Endothelial cell of umbilical vein (primary cell): ENCODE data around the gene C1QTNF8.

ENCODE experiments used
- EZH2 ChIP-seq: IDR thresholded peaks from 2 replicates; pipeline ENCODE4 v1.6.1; 2012; ENCODE audit warnings: borderline replicate concordance, low read depth, mild to moderate bottlenecking, moderate library complexity, low read length, inconsistent platforms; ENCODE audit not compliant: severe bottlenecking
- GATA2 ChIP-seq: IDR thresholded peaks from 2 replicates; pipeline ENCODE4 v1.7.0; 2011; ENCODE audit warnings: low read depth, mild to moderate bottlenecking, moderate library complexity, mixed read lengths, low read length; ENCODE audit not compliant: insufficient read length, insufficient read depth
- JUN ChIP-seq: IDR thresholded peaks from 2 replicates; pipeline ENCODE4 v1.6.1; 2011; ENCODE audit warnings: borderline replicate concordance, low read depth; ENCODE audit not compliant: insufficient read length, insufficient read depth
- MYC ChIP-seq: IDR thresholded peaks from one replicate; pipeline ENCODE4 v1.6.1; 2011; ENCODE audit warnings: mild to moderate bottlenecking, low read depth, low read length
- POLR2A ChIP-seq: IDR thresholded peaks from 2 replicates; pipeline ENCODE4 v1.6.1; 2012; ENCODE audit warnings: low read depth, mild to moderate bottlenecking, control low read depth, low read length
- POLR2AphosphoS5 ChIP-seq: IDR thresholded peaks from 2 replicates; pipeline ENCODE4 v1.6.1; 2012; ENCODE audit warnings: low read depth, mild to moderate bottlenecking, control low read depth, low read length, moderate library complexity; ENCODE audit not compliant: insufficient read depth
- TF ChIP-seq, protein P1 (sequence below), 2 donors: IDR thresholded peaks; 1 replicate in 1 of 2; 2 replicates in 1 of 2; pipeline ENCODE4 v1.5.1; 2011; ENCODE audit warnings: low read length in 2 of 2, mild to moderate bottlenecking in 2 of 2, moderate library complexity in 2 of 2, control low read depth in 1 of 2, inconsistent platforms in 1 of 2, low read depth in 1 of 2; ENCODE audit not compliant: insufficient read depth in 1 of 2; ENCODE audit errors: extremely low read depth in 1 of 2
- TF ChIP-seq, protein P2 (sequence below): IDR thresholded peaks from 2 replicates; pipeline ENCODE4 v1.6.1; 2011; ENCODE audit not compliant: insufficient read depth, insufficient read length

DNA sequence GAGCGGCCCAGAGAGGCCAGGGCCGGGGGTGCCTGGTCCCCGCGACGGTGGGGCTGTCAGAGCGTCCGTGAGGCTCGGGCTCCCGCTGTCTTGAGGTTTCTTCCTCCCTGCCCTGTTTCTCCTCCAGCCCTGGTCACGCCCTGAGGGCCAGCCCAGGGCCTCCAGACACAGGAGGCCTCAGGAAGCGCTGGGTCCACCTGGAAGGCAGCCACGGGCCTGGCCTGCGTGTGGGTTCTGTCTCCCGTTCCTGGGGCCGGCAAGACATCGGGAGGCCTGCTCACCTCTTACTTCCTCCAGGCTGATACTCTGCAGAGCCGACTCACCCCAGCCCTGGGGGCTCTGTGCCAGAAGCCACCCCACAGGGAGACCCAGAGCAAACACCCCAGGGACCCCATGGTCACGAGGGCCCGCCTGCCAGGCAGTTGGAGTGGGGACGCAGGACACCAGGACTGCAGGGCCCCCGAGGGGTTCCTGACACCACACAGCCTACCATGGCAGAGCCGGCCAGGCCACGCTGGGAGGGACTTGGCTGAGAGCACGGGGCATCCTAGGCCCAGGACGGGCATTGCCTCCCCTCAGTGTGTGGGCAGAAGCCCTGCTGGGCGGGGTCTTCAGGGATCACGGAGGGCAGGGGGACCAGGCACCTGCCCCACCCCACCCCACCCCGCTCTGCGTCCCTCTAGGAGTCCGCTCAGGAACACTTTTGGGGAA lies 37.9 kb upstream of the C1QTNF8 start:
- TF ChIP-seq, protein P1, sequence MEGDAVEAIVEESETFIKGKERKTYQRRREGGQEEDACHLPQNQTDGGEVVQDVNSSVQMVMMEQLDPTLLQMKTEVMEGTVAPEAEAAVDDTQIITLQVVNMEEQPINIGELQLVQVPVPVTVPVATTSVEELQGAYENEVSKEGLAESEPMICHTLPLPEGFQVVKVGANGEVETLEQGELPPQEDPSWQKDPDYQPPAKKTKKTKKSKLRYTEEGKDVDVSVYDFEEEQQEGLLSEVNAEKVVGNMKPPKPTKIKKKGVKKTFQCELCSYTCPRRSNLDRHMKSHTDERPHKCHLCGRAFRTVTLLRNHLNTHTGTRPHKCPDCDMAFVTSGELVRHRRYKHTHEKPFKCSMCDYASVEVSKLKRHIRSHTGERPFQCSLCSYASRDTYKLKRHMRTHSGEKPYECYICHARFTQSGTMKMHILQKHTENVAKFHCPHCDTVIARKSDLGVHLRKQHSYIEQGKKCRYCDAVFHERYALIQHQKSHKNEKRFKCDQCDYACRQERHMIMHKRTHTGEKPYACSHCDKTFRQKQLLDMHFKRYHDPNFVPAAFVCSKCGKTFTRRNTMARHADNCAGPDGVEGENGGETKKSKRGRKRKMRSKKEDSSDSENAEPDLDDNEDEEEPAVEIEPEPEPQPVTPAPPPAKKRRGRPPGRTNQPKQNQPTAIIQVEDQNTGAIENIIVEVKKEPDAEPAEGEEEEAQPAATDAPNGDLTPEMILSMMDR (IDR thresholded peaks at IDR 0.05; ENCODE audit: extremely low read depth in 1 of 2, insufficient read depth in 1 of 2, low read depth in 1 of 2, low read length in 2 of 2): no peak
- TF ChIP-seq, protein P2, sequence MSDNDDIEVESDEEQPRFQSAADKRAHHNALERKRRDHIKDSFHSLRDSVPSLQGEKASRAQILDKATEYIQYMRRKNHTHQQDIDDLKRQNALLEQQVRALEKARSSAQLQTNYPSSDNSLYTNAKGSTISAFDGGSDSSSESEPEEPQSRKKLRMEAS: no peak
- no peak for TF ChIP-seq POLR2AphosphoS5
- no peak for TF ChIP-seq JUN
- TF ChIP-seq POLR2A: no peak
- TF ChIP-seq EZH2: no peak
- TF ChIP-seq GATA2: no peak
- no peak for TF ChIP-seq MYC
